Keratinocyte (primary cell): Measurements from ENCODE around the gene KLHL3. TPM values are rescaled to one million over a fixed set of nuclear protein-coding genes. Genes with fewer than 3 reads are reported as not detected.
A peak's percentile ranks its signal among the peaks of the same experiment; 100 is the strongest.

Source experiments
- DNase-seq: peaks from one replicate; pipeline ENCODE4 v3.0.0-alpha.2; 2011; ENCODE audit warnings: low read depth, missing footprints, low spot score
- FAIRE-seq: peaks from 2 replicates; lab custom pipeline; 2011; peaks lifted over from hg19 to GRCh38; lab: Jason Lieb, UNC
- H2AFZ ChIP-seq: 2 replicates; pipeline ENCODE4 v1.6.0; 2012; ENCODE audit warnings: low read length, control low read depth, inconsistent platforms; ENCODE audit not compliant: control insufficient read depth
- H3K27ac ChIP-seq: 2 replicates; pipeline ENCODE4 v1.5.1; 2011; ENCODE audit warnings: low read length; ENCODE audit not compliant: control insufficient read depth, insufficient read depth
- H3K27me3 ChIP-seq: 3 replicates; pipeline ENCODE4 v1.6.0; 2011; ENCODE audit warnings: low read length; ENCODE audit not compliant: control insufficient read depth, insufficient read depth; ENCODE audit errors: extremely low read depth
- H3K36me3 ChIP-seq, 2 experiments: 2 replicates in 1 of 2; 3 replicates in 1 of 2; pipeline ENCODE4 v1.5.1; 2011; ENCODE audit warnings: low read length in 2 of 2, mild to moderate bottlenecking in 1 of 2; ENCODE audit not compliant: control insufficient read depth in 2 of 2, insufficient read depth in 2 of 2; ENCODE audit errors: extremely low read depth in 1 of 2
- H3K4me1 ChIP-seq: 3 replicates; pipeline ENCODE4 v1.5.1; 2011; ENCODE audit warnings: low read length; ENCODE audit not compliant: control insufficient read depth, insufficient read depth; ENCODE audit errors: extremely low read depth
- H3K4me2 ChIP-seq: 3 replicates; pipeline ENCODE4 v1.6.0; 2011; ENCODE audit warnings: low read depth, low read length; ENCODE audit not compliant: control insufficient read depth, insufficient read depth; ENCODE audit errors: extremely low read depth
- H3K4me3 ChIP-seq, 3 experiments: fragments of 200-600 bp in 1 of 3; sonication (generic) in 1 of 3; 2 replicates in 2 of 3; 3 replicates in 1 of 3; pipeline ENCODE4 v1.5.1; 2011 to 2016; ENCODE audit warnings: low read length in 3 of 3, mild to moderate bottlenecking in 3 of 3, control low read depth in 2 of 3, inconsistent platforms in 1 of 3, low read depth in 1 of 3, mixed read lengths in 1 of 3, mixed run types in 1 of 3, moderate library complexity in 1 of 3; ENCODE audit not compliant: control insufficient read depth in 2 of 3, insufficient read depth in 2 of 3; ENCODE audit errors: extremely low read depth in 1 of 3
- H3K79me2 ChIP-seq: 2 replicates; pipeline ENCODE4 v1.6.0; 2012; ENCODE audit warnings: low read length; ENCODE audit not compliant: control insufficient read depth, insufficient read depth
- H3K9ac ChIP-seq: 3 replicates; pipeline ENCODE4 v1.6.0; 2011; ENCODE audit warnings: low read length; ENCODE audit not compliant: control insufficient read depth, insufficient read depth; ENCODE audit errors: extremely low read depth
- H3K9me1 ChIP-seq: 3 replicates; pipeline ENCODE4 v1.6.0; 2011; ENCODE audit warnings: low read length; ENCODE audit not compliant: control insufficient read depth, insufficient read depth; ENCODE audit errors: extremely low read depth
- H3K9me3 ChIP-seq: 2 replicates; pipeline ENCODE4 v1.5.1; 2012; ENCODE audit warnings: low read depth, low read length; ENCODE audit not compliant: control insufficient read depth
- H4K20me1 ChIP-seq: 3 replicates; pipeline ENCODE4 v1.6.0; 2011; ENCODE audit warnings: low read length; ENCODE audit not compliant: control insufficient read depth, insufficient read depth; ENCODE audit errors: extremely low read depth
- EZH2 ChIP-seq: IDR thresholded peaks from one replicate; pipeline ENCODE4 v1.6.1; 2012; ENCODE audit warnings: inconsistent platforms, mild to moderate bottlenecking, low read length, moderate library complexity
- dilution Hi-C: fragments of 300-500 bp; cut with MboI; formaldehyde crosslinking; loops from one replicate; pipeline ENCODE4 v1.7.0; 2020; ENCODE audit warnings: low sequenced_read_pairs; ENCODE audit not compliant: extremely low pct_ligation_motif_present
- polyA minus RNA-seq, 3 experiments: library from RNA; depleted of rRNA, polyadenylated mRNA; stranded (reverse); fragments of >200 nt; gene quantifications; 1 replicate in 1 of 3; 2 replicates in 1 of 3; 3 replicates in 1 of 3; pipeline ENCODE4 v1.2.3, GENCODE V29; 2011
- polyA plus RNA-seq, 5 experiments: library from polyadenylated mRNA; depleted of rRNA in 3 of 5; stranded (reverse) in 3 of 5; stranded (forward) in 1 of 5; unstranded in 1 of 5; fragments of >200 nt; gene quantifications; 1 replicate in 1 of 5; 2 replicates in 3 of 5; 3 replicates in 1 of 5; pipeline versions ENCODE4 v1.2.1 to v1.2.3, GENCODE V29; 2011 to 2012; ENCODE audit warnings: missing spikeins in 2 of 5, low read depth in 1 of 5, low replicate concordance in 1 of 5
- TF ChIP-seq, protein P1 (sequence below), 3 experiments: IDR thresholded peaks in 1 of 3; conservative IDR thresholded peaks in 1 of 3; optimal IDR thresholded peaks in 1 of 3; 2 replicates in 2 of 3; 3 replicates in 1 of 3; pipeline versions ENCODE3 to v1.5.1; 2011; ENCODE audit warnings: low read length in 3 of 3, mild to moderate bottlenecking in 3 of 3, moderate library complexity in 2 of 3, control low read depth in 1 of 3, inconsistent platforms in 1 of 3; ENCODE audit not compliant: insufficient read depth in 2 of 3; ENCODE audit errors: extremely low read depth in 1 of 3

The KLHL3 gene, protein sequence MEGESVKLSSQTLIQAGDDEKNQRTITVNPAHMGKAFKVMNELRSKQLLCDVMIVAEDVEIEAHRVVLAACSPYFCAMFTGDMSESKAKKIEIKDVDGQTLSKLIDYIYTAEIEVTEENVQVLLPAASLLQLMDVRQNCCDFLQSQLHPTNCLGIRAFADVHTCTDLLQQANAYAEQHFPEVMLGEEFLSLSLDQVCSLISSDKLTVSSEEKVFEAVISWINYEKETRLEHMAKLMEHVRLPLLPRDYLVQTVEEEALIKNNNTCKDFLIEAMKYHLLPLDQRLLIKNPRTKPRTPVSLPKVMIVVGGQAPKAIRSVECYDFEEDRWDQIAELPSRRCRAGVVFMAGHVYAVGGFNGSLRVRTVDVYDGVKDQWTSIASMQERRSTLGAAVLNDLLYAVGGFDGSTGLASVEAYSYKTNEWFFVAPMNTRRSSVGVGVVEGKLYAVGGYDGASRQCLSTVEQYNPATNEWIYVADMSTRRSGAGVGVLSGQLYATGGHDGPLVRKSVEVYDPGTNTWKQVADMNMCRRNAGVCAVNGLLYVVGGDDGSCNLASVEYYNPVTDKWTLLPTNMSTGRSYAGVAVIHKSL
- polyA plus RNA-seq, result 1.5 to 3.3 TPM (median 2.5 TPM) in 3 replicates
- 0.10 TPM for polyA plus RNA-seq (2011; ENCODE audit: low read depth)
- 0.66 and 0.70 TPM in 2 replicates for polyA plus RNA-seq (2011; cell fraction: cytosol; rRNA removed)
- polyA plus RNA-seq (2011; cell fraction: nucleus; rRNA removed), result 6.9 and 8.7 TPM in 2 replicates
- 0.79 and 1.7 TPM in 2 replicates for polyA plus RNA-seq (2012; ENCODE audit: low replicate concordance)
- polyA minus RNA-seq, result 5.1 to 19.3 TPM (median 6.6 TPM) in 3 replicates
- 6.7 TPM for polyA minus RNA-seq (2011; cell fraction: cytosol; rRNA and poly(A)+ RNA removed)
- polyA minus RNA-seq (2011; cell fraction: nucleus; rRNA and poly(A)+ RNA removed), result 2.7 and 7.4 TPM in 2 replicates

- FAIRE-seq, result peak; percentile 56
- H3K9ac ChIP-seq, result peak within 1 kb of the TSS; percentile 64
- H3K4me3 ChIP-seq, result peak within 1 kb of the TSS; percentile 23 to 73 (median 67)
- no peaks in the 10 kb centered on the region for H3K9me3 ChIP-seq
- H3K27me3 ChIP-seq, result no peaks in the 10 kb centered on the region
- H3K27ac ChIP-seq, result peak within 1 kb of the TSS; percentile 70
- H3K79me2 ChIP-seq, result no peaks in the 10 kb centered on the region
- TF ChIP-seq EZH2, result no peak
- TF ChIP-seq, protein P1, sequence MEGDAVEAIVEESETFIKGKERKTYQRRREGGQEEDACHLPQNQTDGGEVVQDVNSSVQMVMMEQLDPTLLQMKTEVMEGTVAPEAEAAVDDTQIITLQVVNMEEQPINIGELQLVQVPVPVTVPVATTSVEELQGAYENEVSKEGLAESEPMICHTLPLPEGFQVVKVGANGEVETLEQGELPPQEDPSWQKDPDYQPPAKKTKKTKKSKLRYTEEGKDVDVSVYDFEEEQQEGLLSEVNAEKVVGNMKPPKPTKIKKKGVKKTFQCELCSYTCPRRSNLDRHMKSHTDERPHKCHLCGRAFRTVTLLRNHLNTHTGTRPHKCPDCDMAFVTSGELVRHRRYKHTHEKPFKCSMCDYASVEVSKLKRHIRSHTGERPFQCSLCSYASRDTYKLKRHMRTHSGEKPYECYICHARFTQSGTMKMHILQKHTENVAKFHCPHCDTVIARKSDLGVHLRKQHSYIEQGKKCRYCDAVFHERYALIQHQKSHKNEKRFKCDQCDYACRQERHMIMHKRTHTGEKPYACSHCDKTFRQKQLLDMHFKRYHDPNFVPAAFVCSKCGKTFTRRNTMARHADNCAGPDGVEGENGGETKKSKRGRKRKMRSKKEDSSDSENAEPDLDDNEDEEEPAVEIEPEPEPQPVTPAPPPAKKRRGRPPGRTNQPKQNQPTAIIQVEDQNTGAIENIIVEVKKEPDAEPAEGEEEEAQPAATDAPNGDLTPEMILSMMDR (optimal IDR thresholded peaks at IDR 0.05 in 1 of 3, IDR thresholded peaks at IDR 0.05 in 1 of 3, conservative IDR thresholded peaks at IDR 0.05 in 1 of 3; ENCODE audit: extremely low read depth in 1 of 3, insufficient read depth in 2 of 3, low read length in 3 of 3), result peak in 2 of 3 experiments; percentile 19 to 70
- peak within 1 kb of the TSS; percentile 96 for H3K4me2 ChIP-seq
- H4K20me1 ChIP-seq, result no peaks in the 10 kb centered on the region
- H3K36me3 ChIP-seq, result no peaks in the 10 kb centered on the region
- H2AFZ ChIP-seq, result peak within 1 kb of the TSS; percentile 95
- peaks cover 14% of the 10 kb centered on the region for H3K4me1 ChIP-seq
- DNase-seq, result no peak
- dilution Hi-C loops, result no loop called here
- no peaks in the 10 kb centered on the region for H3K9me1 ChIP-seq
These were observed at the start of gene KLHL3 for GRCh38 chr5:137735555-137736284. KLHL3 (minus strand) TSS chr5:137736089; CDS start chr5:137735646, 443 bp downstream.

DNA sequence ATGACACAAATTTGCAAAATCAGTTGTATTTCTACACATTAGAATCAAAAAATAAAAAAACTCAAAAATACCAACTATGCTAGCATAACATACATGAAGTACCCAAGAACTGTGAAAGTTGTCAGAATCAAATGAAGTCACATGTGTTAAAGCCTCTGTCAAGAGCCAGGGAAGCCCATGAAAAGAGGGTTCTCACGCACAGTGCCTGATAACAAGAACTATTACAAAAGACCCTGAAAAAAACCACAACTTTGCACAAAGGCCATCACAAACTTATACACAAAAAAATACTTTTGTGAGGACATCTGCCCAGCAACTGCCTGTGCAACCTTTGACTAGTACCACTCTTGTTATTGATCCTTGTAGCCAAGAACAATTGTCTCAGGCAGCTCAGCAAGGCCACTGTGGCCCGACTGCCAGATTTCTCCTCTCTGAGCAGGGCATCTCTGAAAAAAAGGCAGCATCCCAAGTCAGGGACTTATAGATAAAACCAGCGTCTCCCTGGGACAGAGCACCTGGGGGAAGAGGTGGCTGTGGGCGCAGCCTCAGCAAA lies 47.2 kb upstream of the KLHL3 start:
- Histone ChIP-seq H3K9me1 (no peaks in the 10 kb centered on the region), H3K36me3 (no peaks in the 10 kb centered on the region), H3K4me1 (no peaks in the 10 kb centered on the region), H3K4me3 (no peak overlapping the region), H3K9ac (no peak overlapping the region), H3K9me3 (no peaks in the 10 kb centered on the region), H3K79me2 (no peaks in the 10 kb centered on the region), H4K20me1 (no peaks in the 10 kb centered on the region), H2AFZ (no peak overlapping the region), H3K27me3 (no peaks in the 10 kb centered on the region), H3K27ac (no peak overlapping the region), H3K4me2 (no peak overlapping the region)
- dilution Hi-C loops, result no loop called here
- TF ChIP-seq, protein P1 (optimal IDR thresholded peaks at IDR 0.05 in 1 of 3, IDR thresholded peaks at IDR 0.05 in 1 of 3, conservative IDR thresholded peaks at IDR 0.05 in 1 of 3; ENCODE audit: extremely low read depth in 1 of 3, insufficient read depth in 2 of 3, low read length in 3 of 3), result no peak
- no peak for TF ChIP-seq EZH2
- FAIRE-seq, result no peak
- DNase-seq, result no peak
